ENCODE results near the gene IL18R1.

Gene IL18R1

GRCh38 chr2:102392942-102393341 lies 37.3 kb downstream of the IL18R1 start:
- DNase-seq, result no peak

GRCh38 chr2:102396012-102396411 lies 40.4 kb downstream of the IL18R1 start:
- no peak for DNase-seq

GRCh38 chr2:102397209-102397608 lies 41.6 kb downstream of the IL18R1 start:
- no peak for DNase-seq

GRCh38 chr2:102399499-102400141 lies 44.0 kb downstream of the IL18R1 start:
- DNase-seq, result no peak

- DNase-seq, result no peak
Measured at GRCh38 chr2:102401456-102401855, 45.9 kb downstream of the IL18R1 start.

- no peak for DNase-seq
Measured at GRCh38 chr2:102401865-102402264, 46.3 kb downstream of the IL18R1 start.

- no peak for DNase-seq
Measured at GRCh38 chr2:102410952-102411351, 55.4 kb downstream of the IL18R1 start.

GRCh38 chr2:102412199-102412598 lies 56.6 kb downstream of the IL18R1 start:
- DNase-seq, result no peak

- DNase-seq, result no peak
Measured at GRCh38 chr2:102417946-102418345, 62.4 kb downstream of the IL18R1 start.

GRCh38 chr2:102418421-102418961 lies 62.9 kb downstream of the IL18R1 start:
- no peak for DNase-seq

- DNase-seq, result no peak
Measured at GRCh38 chr2:102420290-102420689, 64.7 kb downstream of the IL18R1 start.

- DNase-seq, result no peak
Measured at GRCh38 chr2:102421890-102422759, 66.5 kb downstream of the IL18R1 start.

GRCh38 chr2:102422910-102423309 lies 67.3 kb downstream of the IL18R1 start, which contains the start of gene IL18RAP:
IL18RAP (plus strand) TSS chr2:102423160; CDS start chr2:102423278, 118 bp downstream.
- no peak for DNase-seq

- DNase-seq, result no peak
Measured at GRCh38 chr2:102423368-102423767, 67.8 kb downstream of the IL18R1 start.

- no peak for DNase-seq
Measured at GRCh38 chr2:102424754-102425153, 69.2 kb downstream of the IL18R1 start.

GRCh38 chr2:102425441-102426132 lies 70.0 kb downstream of the IL18R1 start:
- no peak for DNase-seq

GRCh38 chr2:102427249-102427648 lies 71.7 kb downstream of the IL18R1 start:
- no peak for DNase-seq

GRCh38 chr2:102428573-102428972 lies 73.0 kb downstream of the IL18R1 start:
- DNase-seq, result no peak

GRCh38 chr2:102432386-102432785 lies 76.8 kb downstream of the IL18R1 start:
- DNase-seq, result no peak

GRCh38 chr2:102433973-102434654 lies 78.5 kb downstream of the IL18R1 start:
- no peak for DNase-seq

GRCh38 chr2:102434655-102435381 lies 79.2 kb downstream of the IL18R1 start:
- no peak for DNase-seq

- DNase-seq, result no peak
Measured at GRCh38 chr2:102435741-102436140, 80.1 kb downstream of the IL18R1 start.

Measured in activated CD4-positive, alpha-beta T cell treated with anti-CD3 and anti-CD28 coated beads for 4 hours (primary cell).